Pons (tissue), 1 donor: Measurements from ENCODE around the gene KCNT1.

Experiments
- DNase-seq: peaks from one replicate; pipeline ENCODE4 v3.0.0-alpha.2; 2016; ENCODE audit warnings: low spot score

KCNT1 gene

GRCh38 chr9:135821116-135821515 lies 119.1 kb downstream of the KCNT1 start:
- DNase-seq = no peak

- no peak for DNase-seq
These were observed 119.9 kb downstream of the KCNT1 start for GRCh38 chr9:135821733-135822373.

GRCh38 chr9:135822374-135822755 lies 120.4 kb downstream of the KCNT1 start:
- DNase-seq = no peak

GRCh38 chr9:135823036-135823435 lies 121.1 kb downstream of the KCNT1 start:
- no peak for DNase-seq

GRCh38 chr9:135825435-135826187 lies 123.6 kb downstream of the KCNT1 start:
- no peak for DNase-seq

- DNase-seq = no peak
These were observed 124.2 kb downstream of the KCNT1 start for GRCh38 chr9:135826188-135826545.

- no peak for DNase-seq
These were observed 125.3 kb downstream of the KCNT1 start for GRCh38 chr9:135827301-135827700.

- DNase-seq = no peak
These were observed 126.0 kb downstream of the KCNT1 start for GRCh38 chr9:135827866-135828580.

- no peak for DNase-seq
These were observed 126.7 kb downstream of the KCNT1 start for GRCh38 chr9:135828656-135829055.

GRCh38 chr9:135830496-135830895 lies 128.5 kb downstream of the KCNT1 start:
- DNase-seq = no peak

- no peak for DNase-seq
These were observed 131.9 kb downstream of the KCNT1 start for GRCh38 chr9:135833864-135834263.

GRCh38 chr9:135835131-135835530 lies 133.1 kb downstream of the KCNT1 start:
- no peak for DNase-seq

GRCh38 chr9:135839516-135839915 lies 137.5 kb downstream of the KCNT1 start:
- DNase-seq = no peak

GRCh38 chr9:135840107-135840506 lies 138.1 kb downstream of the KCNT1 start:
- DNase-seq = no peak

- no peak for DNase-seq
These were observed 138.6 kb downstream of the KCNT1 start for GRCh38 chr9:135840539-135840938.
